ENCODE data around the gene RLN3.
"Not testable (repeated sequence)": the region's sequence is repeated elsewhere in the genome, so short reads cannot be mapped to it uniquely, and the experiment has no call there.

RLN3 gene

DNA sequence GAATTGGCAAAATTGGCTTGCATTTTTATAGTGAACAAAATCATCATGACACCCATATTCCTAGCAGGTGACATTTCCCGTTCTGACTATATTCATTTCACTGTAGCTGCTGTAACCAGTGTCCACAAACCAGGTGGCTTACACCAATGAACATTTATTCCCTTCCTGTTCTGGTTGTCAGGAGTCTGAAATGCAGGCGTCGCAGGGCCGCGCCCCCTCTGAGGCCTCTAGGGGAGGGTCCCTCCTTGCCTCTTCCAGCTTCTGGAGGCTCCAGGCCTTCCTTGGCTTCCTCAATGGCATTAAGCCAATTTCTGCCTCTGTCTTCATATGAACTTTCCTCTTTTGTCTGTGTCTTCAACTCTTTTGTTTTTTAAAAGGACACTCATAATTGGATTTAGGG lies 6.5 kb upstream of the RLN3 start:
- DNase-seq (ENCODE audit: low spot score) = no peak

DNA sequence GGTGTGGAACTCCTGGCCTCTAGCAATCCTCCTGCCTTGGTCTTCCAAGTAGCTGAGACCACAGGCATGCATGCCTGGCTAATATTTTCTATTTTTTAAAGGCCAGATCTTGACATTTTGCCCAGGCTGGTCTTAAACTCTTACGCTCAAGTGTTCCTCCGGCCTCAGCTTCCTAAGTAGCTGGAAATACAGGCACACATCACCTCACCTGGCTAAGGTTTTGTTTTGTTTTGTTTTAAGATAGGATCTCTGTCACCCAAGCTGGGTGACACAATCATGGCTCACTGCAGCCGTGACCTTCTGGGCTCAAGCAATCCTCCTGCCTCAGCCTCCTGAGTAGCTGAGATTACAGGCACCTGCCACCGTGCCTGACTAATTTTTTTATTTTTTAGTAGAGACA lies 5.5 kb upstream of the RLN3 start:
- DNase-seq (ENCODE audit: low spot score) = no peak

DNA sequence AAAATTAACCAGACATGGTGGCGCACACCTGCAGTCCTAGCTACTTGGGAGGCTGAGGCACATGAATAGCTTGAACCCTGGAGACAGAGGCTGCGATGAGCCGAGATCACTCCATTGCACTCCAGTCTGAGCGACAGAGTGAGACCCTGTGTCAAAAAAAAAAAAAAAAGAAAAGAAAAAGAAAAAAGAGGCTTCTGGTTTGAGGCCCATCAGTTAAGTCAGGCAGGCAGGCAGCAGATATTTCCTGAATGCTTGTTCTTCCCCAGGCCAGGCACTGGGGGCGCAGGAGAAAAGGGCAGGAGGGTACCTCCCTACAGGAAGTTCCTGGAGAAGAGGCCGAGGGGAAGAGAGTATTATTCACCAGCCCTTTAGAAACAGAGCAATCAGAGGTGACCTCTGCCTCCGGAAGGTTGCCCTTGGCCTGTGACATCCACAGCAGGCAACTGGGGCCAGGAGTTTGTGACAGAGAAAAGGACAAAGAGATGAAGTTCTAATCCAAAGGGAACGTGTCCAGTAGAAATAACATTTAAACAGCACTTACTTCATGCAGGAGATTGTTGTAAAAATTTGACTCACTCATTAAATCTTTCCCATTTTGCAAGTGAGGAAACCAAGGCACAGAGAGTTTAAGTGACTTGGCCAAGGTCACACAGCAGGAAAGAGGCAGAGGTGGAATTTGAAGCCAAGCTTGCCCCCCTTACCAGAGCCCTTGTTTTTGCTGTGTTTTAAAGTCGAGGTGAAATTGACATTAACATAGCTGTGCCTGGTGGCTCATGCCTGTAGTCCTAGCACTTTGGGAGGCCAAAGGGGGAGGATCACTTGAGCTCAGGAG lies 4.3 kb upstream of the RLN3 start:
- peak; percentile 29 for DNase-seq (ENCODE audit: low spot score)

DNA sequence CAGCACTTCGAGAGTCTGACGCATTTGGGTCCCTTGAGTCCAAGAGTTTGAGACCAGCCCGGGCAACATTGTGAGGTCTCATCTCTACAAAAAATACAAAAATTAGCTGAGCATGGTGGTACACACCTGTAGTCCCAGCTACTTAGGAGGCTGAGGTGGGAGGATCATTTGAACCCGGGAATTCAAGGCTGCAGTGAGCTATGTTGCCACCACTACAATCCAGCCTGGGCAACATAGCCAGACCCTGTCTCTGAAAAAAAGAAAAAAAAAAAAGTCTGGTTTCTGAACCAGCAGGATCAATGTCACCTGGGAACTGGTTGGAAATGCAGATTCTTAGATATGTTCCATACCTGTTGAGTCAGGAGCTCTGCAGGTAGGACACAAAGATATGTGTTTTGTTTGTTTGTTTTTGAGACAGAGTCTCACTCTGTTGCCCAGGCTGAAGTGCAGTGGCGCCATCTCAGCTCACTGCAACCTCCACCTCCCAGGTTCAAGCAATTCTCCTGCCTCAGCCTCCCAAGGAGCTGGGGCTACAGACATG lies 1.2 kb upstream of the RLN3 start:
- not testable (repeated sequence) for DNase-seq (ENCODE audit: low spot score)

DNA sequence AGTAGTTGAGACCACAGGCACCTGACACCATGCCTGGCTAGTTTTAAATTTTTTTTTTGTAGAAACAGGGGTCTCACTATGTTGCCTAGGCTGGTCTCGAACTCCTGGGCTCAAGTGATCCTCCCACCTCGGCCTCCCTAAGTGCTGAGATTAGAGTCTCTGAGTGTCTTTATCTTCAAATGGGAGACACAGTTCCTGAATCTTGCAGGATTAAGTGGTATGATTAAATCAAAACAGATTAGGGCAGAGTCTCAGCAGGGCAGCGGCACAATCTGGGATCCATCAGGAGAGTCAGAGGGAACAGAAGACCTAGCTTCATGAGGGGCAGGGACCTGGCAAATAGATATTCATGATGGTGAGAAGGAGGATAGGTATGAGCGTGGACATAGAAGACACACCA lies 953 bp downstream of the RLN3 start:
- no peak for DNase-seq (ENCODE audit: low spot score)

DNA sequence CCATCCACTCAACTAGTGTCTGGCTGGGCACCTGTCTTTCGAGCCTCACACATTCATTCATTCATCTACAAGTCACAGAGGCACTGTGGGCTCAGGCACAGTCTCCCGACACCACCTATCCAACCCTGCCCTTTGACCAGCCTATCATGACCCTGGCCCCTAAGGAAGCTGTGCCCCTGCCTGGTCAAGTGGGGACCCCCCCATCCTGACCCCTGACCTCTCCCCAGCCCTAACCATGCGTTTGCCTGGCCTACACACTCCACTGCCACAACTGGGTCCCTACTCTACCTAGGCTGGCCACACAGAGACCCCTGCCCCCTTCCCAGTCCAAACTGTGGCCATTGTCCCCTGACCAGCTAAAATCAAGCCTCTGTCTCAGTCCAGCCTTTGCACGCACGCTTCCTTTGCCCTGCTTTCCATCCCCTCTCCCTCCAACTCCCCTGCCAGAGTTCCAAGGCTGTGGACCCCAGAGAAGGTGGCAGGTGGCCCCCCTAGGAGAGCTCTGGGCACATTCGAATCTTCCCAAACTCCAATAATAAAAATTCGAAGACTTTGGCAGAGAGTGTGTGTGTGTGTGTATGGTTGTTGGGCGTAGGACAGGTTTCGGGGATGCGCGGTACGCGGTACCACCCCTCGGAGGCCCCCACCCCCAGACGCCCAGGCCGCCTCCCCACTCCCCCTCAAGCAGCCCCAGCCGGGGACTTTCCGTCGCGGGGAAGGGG lies 3.2 kb downstream of the RLN3 start:
- DNase-seq (ENCODE audit: low spot score) = no peak

DNA sequence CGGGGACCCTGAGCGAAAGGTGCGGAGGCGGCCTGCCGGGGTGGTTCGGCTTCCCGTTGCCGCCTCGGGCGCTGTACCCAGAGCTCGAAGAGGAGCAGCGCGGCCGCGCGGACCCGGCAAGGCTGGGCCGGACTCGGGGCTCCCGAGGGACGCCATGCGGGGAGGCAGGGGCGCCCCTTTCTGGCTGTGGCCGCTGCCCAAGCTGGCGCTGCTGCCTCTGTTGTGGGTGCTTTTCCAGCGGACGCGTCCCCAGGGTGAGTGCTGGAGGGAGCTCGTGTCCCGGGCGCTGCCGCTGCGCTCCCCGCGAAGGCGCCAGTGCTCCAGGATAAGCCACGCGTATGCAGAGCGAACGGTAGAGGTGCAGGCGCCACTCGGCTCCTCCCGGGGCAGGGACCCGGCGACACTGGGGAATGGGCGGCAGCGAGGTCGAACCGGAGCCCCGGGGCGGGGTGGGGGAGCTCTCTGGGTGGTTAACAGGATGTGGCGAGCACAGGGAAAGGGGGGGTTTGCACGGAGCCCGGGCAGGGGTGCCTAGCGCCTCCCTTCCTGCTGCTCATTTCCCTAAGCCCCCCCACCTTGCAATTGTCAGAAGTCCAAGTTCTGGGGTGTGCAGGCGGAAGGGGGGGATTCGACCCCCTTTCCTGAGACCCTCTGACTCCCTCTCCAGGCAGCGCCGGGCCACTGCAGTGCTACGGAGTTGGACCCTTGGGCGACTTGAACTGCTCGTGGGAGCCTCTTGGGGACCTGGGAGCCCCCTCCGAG lies 4.0 kb downstream of the RLN3 start, which contains the start of gene IL27RA:
Gene IL27RA, plus strand, starts transcription at position 44 of the 762 bp plus-strand sequence. Its CDS starts 111 bp downstream, at position 155.
- peak; percentile 51 for DNase-seq (ENCODE audit: low spot score)

DNA sequence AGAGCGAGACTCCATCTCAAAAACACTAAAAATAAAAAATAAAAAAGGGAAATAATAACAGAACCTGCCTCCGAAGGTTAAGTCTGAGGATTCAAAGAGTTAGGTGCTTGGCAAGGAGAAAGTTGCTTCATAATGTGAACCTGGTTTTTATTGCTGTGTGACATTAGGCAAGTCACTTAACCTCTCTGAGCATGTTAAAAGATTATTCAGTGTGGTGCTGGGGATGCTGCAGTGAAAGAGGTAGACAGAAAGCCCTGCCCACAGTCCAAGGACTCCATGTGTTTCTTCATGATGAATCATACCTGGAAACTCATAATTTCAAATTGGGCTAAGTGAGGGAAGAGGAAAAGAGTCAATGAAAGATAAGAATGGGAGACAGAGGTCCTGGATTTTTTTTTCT lies 6.0 kb downstream of the RLN3 start:
- no peak for DNase-seq (ENCODE audit: low spot score)

DNA sequence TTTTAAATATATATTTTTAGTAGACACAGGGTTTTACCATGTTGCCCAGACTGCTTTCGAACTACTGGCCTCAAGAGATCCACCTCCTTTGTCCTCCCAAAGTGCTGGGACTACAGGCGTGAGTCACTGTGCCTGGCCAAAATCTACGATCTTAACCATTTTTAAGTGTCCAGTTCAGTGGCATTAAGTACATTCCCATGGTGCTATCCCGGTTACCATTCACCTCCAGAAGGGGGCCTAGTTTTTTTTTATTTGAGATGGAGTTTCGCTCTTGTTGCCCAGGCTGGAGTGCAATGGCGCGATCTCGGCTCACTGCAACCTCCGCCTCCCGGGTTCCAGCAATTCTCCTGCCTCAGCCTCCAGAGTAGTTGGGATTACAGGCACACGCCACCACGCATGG lies 7.2 kb downstream of the RLN3 start:
- not testable (repeated sequence) for DNase-seq (ENCODE audit: low spot score)

DNA sequence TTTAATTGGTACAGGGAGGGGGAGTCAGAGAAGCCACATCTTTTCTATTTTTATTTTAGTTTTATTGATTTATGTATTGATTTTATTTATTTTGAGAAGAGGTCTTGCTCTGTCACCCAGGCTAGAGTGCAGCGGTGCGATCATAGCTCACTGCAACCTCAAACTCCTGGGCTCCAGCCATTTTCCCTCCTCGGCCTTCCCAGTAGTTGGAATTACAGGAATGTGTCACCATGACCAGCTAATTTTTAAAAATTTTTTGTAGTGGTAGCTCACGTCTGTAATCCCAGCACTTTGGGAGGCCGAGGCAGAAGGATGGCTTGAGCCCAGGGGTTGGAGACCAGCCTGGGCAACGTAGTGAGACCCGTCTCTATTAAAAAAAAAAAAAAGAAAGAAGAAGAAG lies 7.8 kb downstream of the RLN3 start:
- DNase-seq (ENCODE audit: low spot score) = no peak

DNA sequence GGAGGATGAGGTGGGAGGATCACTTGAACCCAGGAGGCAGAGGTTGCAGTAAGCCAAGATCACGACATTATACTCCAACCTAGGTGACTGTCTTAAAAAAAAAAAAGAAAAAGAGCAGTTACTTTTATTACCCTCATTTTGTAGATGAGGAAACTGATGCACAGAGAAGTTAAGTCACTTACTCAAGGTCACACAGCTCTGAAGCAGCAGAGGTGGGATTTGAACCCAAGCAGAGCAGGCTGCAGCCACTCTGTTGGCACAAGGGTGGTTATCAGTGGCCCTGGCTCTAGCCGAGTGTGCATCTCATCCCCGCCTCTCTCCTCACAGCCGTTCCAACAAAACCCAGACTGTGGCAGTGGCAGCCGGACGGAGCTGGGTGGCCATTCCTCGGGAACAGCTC lies 11.2 kb downstream of the RLN3 start:
- no peak for DNase-seq (ENCODE audit: low spot score)

DNA sequence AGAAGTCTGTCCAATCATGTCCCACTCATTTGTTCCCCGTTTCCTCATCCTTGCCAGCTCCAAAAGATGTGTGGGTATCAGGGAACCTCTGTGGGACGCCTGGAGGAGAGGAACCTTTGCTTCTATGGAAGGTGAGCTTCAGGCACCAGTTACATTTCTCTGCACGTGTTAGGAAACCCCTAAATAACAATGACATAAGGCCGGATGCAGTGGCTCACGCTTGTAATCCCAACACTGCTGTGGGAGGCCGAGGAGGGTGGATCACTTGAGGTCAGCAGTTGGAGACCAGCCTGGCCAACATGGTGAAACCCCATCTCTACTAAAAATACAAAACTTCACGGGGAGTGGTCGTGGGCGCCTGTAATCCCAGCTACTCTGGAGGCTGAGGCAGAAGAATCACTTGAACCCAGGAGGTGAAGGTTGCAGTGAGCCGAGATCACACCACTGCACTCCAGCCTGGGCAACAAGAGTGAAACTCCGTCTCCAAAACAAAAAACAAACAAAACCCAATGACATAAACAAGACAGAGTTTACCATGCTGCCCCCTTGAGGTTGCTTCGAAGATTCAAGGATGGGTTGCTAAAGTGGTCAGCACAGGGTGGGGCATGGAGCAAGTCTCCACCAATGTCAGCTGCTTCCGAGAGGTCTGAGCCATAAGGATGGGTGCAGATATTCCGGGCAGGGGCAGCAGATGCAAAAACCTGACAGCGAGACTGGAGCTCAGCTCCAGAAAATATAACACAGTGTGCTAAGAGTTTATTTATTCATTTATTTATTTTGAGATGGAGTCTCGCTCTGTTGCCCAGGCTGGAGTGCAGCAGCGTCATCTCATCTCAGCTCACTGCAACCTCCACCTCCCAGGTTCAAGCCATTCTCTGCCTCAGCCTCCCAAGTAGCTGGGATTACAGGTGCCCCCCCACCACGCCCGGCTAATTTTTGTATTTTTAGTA lies 15.0 kb downstream of the RLN3 start:
- peak; percentile 64 for DNase-seq (ENCODE audit: low spot score)

DNA sequence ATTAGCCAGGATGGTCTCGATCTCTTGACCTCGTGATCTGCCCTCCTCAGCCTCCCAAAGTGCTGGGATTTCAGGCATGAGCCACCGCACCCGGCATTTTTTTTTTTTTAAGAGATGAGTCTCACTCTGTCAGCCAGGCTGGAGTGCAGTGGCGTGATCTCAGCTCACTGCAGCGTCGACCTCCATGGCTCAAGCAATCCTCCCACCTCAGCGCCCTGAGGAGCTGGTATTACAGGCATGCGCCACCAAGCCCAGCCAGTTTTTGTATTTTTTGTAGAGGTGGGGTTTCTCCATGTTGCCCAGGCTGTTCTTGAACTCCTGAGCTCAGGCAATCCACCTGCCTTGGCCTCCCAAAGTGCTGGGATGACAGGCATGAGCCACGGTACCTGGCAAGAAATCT lies 19.9 kb downstream of the RLN3 start:
- DNase-seq (ENCODE audit: low spot score) = not testable (repeated sequence)

DNA sequence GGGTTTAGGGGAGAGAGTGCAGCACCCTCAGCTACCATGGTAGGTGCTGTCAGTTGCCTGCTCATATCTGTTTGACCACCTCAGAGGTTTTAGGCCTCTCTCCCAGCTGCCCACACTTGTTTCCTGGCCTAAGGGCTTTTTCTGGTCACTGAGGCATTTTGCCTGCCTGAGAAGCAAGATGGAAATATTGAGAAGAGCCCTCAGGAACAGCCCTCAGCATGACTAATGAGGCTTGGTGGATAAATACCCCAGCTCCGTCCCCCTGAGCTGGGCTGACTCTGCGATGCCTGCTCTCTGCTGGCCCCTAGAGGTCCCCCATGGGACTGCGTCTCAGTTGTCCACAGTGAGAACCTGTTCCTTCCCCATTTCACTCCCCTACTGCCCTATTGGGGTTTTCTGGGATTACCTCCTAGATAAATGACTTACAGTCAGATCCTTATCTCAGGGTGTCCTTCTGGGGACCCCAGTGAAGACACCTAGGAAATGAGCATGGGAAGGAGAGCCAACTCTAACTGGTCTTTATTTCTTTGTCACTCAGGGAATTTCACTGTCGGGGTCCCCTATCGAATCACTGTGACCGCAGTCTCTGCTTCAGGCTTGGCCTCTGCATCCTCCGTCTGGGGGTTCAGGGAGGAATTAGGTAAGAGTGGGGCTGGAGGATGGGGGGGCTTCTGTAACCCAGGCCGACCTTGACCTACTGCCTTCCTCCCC lies 20.6 kb downstream of the RLN3 start:
- no peak for DNase-seq (ENCODE audit: low spot score)

DNA sequence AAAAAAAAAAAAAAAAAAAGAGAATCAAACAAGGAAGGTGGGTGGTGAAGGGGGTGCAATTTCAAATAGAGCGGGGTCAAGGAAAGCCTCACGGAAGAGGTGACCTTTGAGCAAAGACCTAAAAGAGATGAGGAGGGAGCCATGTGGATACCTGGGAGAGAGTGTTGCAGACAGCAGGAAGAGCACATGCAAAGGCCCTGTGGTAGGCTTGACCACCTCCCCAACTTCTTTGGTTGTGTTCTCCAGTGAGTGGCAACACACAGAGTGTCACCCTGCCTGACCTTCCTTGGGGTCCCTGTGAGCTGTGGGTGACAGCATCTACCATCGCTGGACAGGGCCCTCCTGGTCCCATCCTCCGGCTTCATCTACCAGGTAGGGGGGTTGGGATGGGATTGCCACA lies 22.6 kb downstream of the RLN3 start:
- no peak for DNase-seq (ENCODE audit: low spot score)

DNA sequence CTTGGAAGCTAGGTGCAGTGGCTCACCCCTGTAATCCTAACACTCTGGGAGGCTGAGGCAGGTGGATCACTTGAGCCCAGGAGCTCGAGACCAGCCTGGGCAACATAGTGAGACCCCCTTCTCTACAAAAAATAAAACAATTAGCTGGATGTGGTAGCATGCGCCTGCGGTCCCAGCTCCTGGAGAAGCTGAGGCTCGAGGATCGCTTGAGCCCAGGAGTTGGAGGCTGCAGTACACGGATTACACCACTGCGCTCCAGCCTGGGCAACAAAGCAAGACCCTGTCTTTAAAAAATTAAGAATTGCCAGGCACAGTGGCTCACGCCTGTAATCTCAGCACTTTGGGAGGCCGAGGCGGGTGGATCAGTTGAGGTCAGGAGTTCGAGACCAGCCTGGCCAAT lies 23.0 kb downstream of the RLN3 start:
- not testable (repeated sequence) for DNase-seq (ENCODE audit: low spot score)

DNA sequence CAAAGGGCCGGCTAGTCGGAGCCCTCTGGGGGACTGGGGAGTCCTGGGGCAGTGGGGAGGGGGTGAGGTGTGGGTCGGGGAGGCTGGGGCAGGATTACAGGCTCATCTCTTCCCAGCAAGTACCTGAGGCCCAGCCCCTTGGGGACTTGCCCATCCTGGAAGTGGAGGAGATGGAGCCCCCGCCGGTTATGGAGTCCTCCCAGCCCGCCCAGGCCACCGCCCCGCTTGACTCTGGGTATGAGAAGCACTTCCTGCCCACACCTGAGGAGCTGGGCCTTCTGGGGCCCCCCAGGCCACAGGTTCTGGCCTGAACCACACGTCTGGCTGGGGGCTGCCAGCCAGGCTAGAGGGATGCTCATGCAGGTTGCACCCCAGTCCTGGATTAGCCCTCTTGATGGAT lies 24.0 kb downstream of the RLN3 start:
- DNase-seq (ENCODE audit: low spot score) = no peak

DNA sequence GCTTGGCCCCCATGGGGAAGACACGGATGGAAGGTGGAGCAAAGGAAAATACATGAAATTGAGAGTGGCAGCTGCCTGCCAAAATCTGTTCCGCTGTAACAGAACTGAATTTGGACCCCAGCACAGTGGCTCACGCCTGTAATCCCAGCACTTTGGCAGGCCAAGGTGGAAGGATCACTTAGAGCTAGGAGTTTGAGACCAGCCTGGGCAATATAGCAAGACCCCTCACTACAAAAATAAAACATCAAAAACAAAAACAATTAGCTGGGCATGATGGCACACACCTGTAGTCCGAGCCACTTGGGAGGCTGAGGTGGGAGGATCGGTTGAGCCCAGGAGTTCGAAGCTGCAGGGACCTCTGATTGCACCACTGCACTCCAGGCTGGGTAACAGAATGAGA lies 24.5 kb downstream of the RLN3 start:
- no peak for DNase-seq (ENCODE audit: low spot score)

DNA sequence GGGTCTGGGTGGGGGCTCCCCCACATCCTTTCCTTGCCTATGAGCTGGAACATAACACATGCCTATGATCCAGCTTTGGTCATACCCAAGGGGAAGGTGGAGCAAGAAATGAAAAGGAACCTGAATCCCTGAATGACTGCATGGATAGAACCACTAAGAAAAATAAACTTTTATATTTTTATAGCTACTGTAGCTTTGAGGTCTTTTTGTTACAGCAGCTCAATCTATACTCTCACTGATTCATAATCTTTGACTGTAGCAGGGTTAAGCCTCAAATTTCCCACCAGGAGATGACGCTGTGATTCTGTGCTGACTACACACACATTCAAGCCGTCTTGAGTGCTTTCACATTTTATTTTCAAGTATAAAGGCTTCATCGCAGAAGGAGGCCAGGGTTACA lies 25.1 kb downstream of the RLN3 start:
- DNase-seq (ENCODE audit: low spot score) = no peak

DNA sequence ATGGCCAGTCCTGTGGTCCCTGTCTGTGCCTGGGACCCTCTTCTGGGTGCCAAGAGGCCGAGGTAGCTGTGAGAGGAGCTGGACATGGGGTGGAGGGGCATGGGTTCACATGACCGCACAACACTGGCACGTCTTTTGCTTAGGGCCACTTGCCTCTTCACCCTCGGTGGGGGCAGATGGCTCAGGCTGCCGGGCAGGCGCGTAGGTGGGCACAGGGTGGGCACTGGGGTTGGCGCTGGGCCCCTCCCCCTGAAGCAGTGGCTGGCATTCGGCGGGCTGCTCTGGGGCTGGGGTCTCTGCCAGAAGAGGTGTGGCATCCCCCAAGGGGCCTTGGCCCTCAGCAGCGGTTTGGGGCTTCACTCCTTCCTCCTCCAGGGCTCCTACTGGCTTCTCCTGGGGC lies 25.6 kb downstream of the RLN3 start:
- DNase-seq (ENCODE audit: low spot score) = no peak

DNA sequence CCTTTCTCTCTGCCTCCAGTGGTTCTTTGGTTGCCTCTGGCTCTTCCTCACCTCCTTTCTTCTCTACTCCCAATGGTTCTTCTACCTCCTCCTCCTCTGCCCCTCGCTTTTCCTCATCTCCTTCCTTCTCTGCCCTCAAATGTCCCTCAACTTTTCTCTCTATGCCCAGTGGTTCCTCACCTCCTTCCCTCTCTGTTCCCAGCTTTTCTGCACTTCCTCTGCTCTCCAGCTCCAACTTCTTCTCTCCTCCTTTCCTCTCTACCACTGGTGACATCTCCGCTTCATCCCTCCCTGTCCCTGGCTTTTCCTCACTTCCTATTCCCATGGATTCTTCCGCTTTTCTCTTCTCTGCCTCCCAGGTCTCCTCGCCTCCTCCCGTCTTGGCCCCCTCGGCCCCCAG lies 26.2 kb downstream of the RLN3 start:
- no peak for DNase-seq (ENCODE audit: low spot score)
